Neuronal stem cell (in vitro differentiated cells): ENCODE measurements around the gene PICK1.
A peak's percentile ranks its signal among the peaks of the same experiment; 100 is the strongest.

ENCODE experiments used
- DNase-seq: peaks from one replicate; pipeline ENCODE4 v3.0.0-alpha.2; 2013; ENCODE audit warnings: low spot score
- H2AFZ ChIP-seq: one replicate; pipeline ENCODE4 v1.6.1; 2013; ENCODE audit warnings: mild to moderate bottlenecking, low read length, inconsistent platforms
- H2AK5ac ChIP-seq: 2 replicates; pipeline ENCODE4 v1.6.1; 2013; ENCODE audit warnings: low read depth, mild to moderate bottlenecking, inconsistent platforms, low read length, moderate library complexity, mixed read lengths
- H2BK120ac ChIP-seq: 2 replicates; pipeline ENCODE4 v1.6.1; 2013; ENCODE audit warnings: low read depth, mild to moderate bottlenecking, inconsistent platforms, low read length, moderate library complexity, mixed read lengths
- H2BK12ac ChIP-seq: one replicate; pipeline ENCODE4 v1.6.1; 2013; ENCODE audit warnings: low read length, inconsistent platforms
- H2BK15ac ChIP-seq: 2 replicates; pipeline ENCODE4 v1.6.1; 2013; ENCODE audit warnings: mild to moderate bottlenecking, low read length, inconsistent platforms, mixed read lengths
- H2BK5ac ChIP-seq: one replicate; pipeline ENCODE4 v1.6.1; 2013; ENCODE audit warnings: inconsistent platforms, mild to moderate bottlenecking, low read length, moderate library complexity
- H3K14ac ChIP-seq: one replicate; pipeline ENCODE4 v1.6.1; 2013; ENCODE audit warnings: low read length, inconsistent platforms
- H3K18ac ChIP-seq: 2 replicates; pipeline ENCODE4 v1.6.1; 2013; ENCODE audit warnings: low read length, inconsistent platforms
- H3K23ac ChIP-seq: 2 replicates; pipeline ENCODE4 v1.6.1; 2013; ENCODE audit warnings: low read depth, mild to moderate bottlenecking, mixed read lengths, low read length, inconsistent platforms; ENCODE audit not compliant: poor library complexity
- H3K27ac ChIP-seq: replicated peaks from 3 replicates; pipeline ENCODE4 v1.5.1; 2013; ENCODE audit warnings: low read length, inconsistent platforms
- H3K27me3 ChIP-seq, 3 experiments: 2 replicates each; pipeline ENCODE4 v1.6.1; 2013; ENCODE audit warnings: low read length in 3 of 3, mild to moderate bottlenecking in 2 of 3, inconsistent platforms in 1 of 3, low read depth in 1 of 3, mixed read lengths in 1 of 3, moderate library complexity in 1 of 3; ENCODE audit not compliant: control insufficient read depth in 3 of 3, insufficient read depth in 3 of 3
- H3K36me3 ChIP-seq, 2 donors: replicated peaks in 1 of 2; 2 replicates each; pipeline ENCODE4 v1.6.1; 2013; ENCODE audit warnings: low read length in 2 of 2; ENCODE audit not compliant: control insufficient read depth in 2 of 2, insufficient read depth in 2 of 2
- H3K4ac ChIP-seq: 2 replicates; pipeline ENCODE4 v1.6.1; 2013; ENCODE audit warnings: inconsistent platforms, mild to moderate bottlenecking, low read length, moderate library complexity
- H3K4me1 ChIP-seq, 2 donors: 1 replicate in 1 of 2; 2 replicates in 1 of 2; pipeline ENCODE4 v1.6.1; 2013; ENCODE audit warnings: low read length in 2 of 2, low read depth in 1 of 2; ENCODE audit not compliant: control insufficient read depth in 2 of 2, insufficient read depth in 1 of 2
- H3K4me2 ChIP-seq: one replicate; pipeline ENCODE4 v1.6.1; 2013; ENCODE audit warnings: mild to moderate bottlenecking, low read length, inconsistent platforms; ENCODE audit not compliant: insufficient read depth, poor library complexity, severe bottlenecking
- H3K4me3 ChIP-seq, 2 donors: 2 replicates each; pipeline ENCODE4 v1.5.1; 2013; ENCODE audit warnings: low read length in 2 of 2, mild to moderate bottlenecking in 2 of 2, inconsistent platforms in 1 of 2, moderate library complexity in 1 of 2
- H3K79me1 ChIP-seq: one replicate; pipeline ENCODE4 v1.6.1; 2013; ENCODE audit warnings: low read depth, mild to moderate bottlenecking, inconsistent platforms, low read length, moderate library complexity
- H3K9ac ChIP-seq: one replicate; pipeline ENCODE4 v1.6.1; 2013; ENCODE audit warnings: mild to moderate bottlenecking, low read depth, low read length, inconsistent platforms; ENCODE audit not compliant: poor library complexity
- H3K9me3 ChIP-seq, 2 donors: replicated peaks in 1 of 2; 2 replicates each; pipeline versions ENCODE3 to v1.6.1; 2013; ENCODE audit warnings: low read length in 2 of 2, mild to moderate bottlenecking in 2 of 2, inconsistent platforms in 1 of 2, low read depth in 1 of 2, mixed read lengths in 1 of 2, moderate library complexity in 1 of 2; ENCODE audit not compliant: control insufficient read depth in 2 of 2, insufficient read depth in 1 of 2
- H4K8ac ChIP-seq: one replicate; pipeline ENCODE4 v1.6.1; 2013; ENCODE audit warnings: low read depth, mild to moderate bottlenecking, inconsistent platforms, low read length, moderate library complexity
- H4K91ac ChIP-seq: one replicate; pipeline ENCODE4 v1.6.1; 2013; ENCODE audit warnings: low read length, low read depth, mild to moderate bottlenecking, inconsistent platforms; ENCODE audit not compliant: poor library complexity
- WGBS, 2 donors: extraction: QIAGEN DNeasy Blood & Tissue Kit; methylation state at CpG; one replicate each; pipeline ENCODE4 v1.1.7; 2013; ENCODE audit warnings: missing lambda C conversion rate in 2 of 2, mixed read lengths in 1 of 2; ENCODE audit not compliant: insufficient read length in 2 of 2, insufficient replicate concordance in 1 of 2; ENCODE audit errors: extremely low coverage in 2 of 2; 5-methylcytosine and 5-hydroxymethylcytosine counted together

PICK1 gene

GRCh38 chr22:38014083-38014482, 43.1 kb upstream of the PICK1 start:
- Histone ChIP-seq H2AK5ac (no peak overlapping the region), H3K79me1 (peaks cover 2% of the 10 kb centered on the region), H2BK12ac (no peak overlapping the region), H3K14ac (no peak overlapping the region), H3K4me3 (no peak overlapping the region), H3K27me3 (no peaks in the 10 kb centered on the region), H3K18ac (no peak overlapping the region), H3K9me3 (no peaks in the 10 kb centered on the region), H2BK5ac (no peak overlapping the region), H3K9ac (no peak overlapping the region), H3K4me1 (peaks cover 0 to 21% of the 10 kb centered on the region in 2 donors), H2BK15ac (no peak overlapping the region), H3K36me3 (no peaks in the 10 kb centered on the region), H4K8ac (no peak overlapping the region), H3K4me2 (no peak overlapping the region), H2AFZ (no peak overlapping the region), H3K4ac (no peak overlapping the region), H3K23ac (no peak overlapping the region), H2BK120ac (no peak overlapping the region), H3K27ac (no peak overlapping the region), H4K91ac (no peak overlapping the region)
- DNase-seq = no peak
- no CpG with 5 or more reads among the region's 1 CpG for WGBS, 2 donors

GRCh38 chr22:38016182-38017151, 40.7 kb upstream of the PICK1 start:
- Histone ChIP-seq H3K27me3 (no peaks in the 10 kb centered on the region), H3K4me1 (peaks cover 9 to 29% of the 10 kb centered on the region in 2 donors), H3K27ac (peak overlapping the region; percentile 75), H3K14ac (no peak overlapping the region), H3K36me3 (no peaks in the 10 kb centered on the region), H3K9me3 (no peaks in the 10 kb centered on the region), H2BK5ac (peak overlapping the region; percentile 11), H3K9ac (peak overlapping the region; percentile 54), H3K4ac (peak overlapping the region; percentile 93), H3K18ac (peak overlapping the region; percentile 95), H4K91ac (no peak overlapping the region), H2BK12ac (peak overlapping the region; percentile 77), H4K8ac (no peak overlapping the region), H3K79me1 (peaks cover 2% of the 10 kb centered on the region), H2BK15ac (peak overlapping the region; percentile 99), H3K4me2 (no peak overlapping the region), H2AK5ac (peak overlapping the region; percentile 96), H3K4me3 (no peak overlapping the region), H3K23ac (no peak overlapping the region), H2AFZ (peak overlapping the region; percentile 96), H2BK120ac (peak overlapping the region; percentile 95)
- no CpG with 5 or more reads among the region's 33 CpGs for WGBS, 2 donors
- DNase-seq = peak; percentile 44

GRCh38 chr22:38017272-38017920, 39.8 kb upstream of the PICK1 start:
- H3K14ac ChIP-seq = no peak overlapping the region
- H2BK12ac ChIP-seq = peak overlapping the region; percentile 67
- H3K9ac ChIP-seq = peak overlapping the region; percentile 66
- H3K36me3 ChIP-seq = no peaks in the 10 kb centered on the region
- H2AK5ac ChIP-seq = peak overlapping the region; percentile 96
- H2BK15ac ChIP-seq = peak overlapping the region; percentile 99
- H2BK5ac ChIP-seq = peak overlapping the region; percentile 11
- no peak overlapping the region for H3K4me3 ChIP-seq
- no CpG with 5 or more reads among the region's 7 CpGs for WGBS, 2 donors
- no peak overlapping the region for H3K4me2 ChIP-seq
- H2AFZ ChIP-seq = peak overlapping the region; percentile 96
- DNase-seq = no peak
- H3K9me3 ChIP-seq = no peaks in the 10 kb centered on the region
- peak overlapping the region; percentile 93 for H3K4ac ChIP-seq
- peak overlapping the region; percentile 0 for H4K91ac ChIP-seq
- H3K27me3 ChIP-seq = no peaks in the 10 kb centered on the region
- peak overlapping the region; percentile 95 for H3K18ac ChIP-seq
- H2BK120ac ChIP-seq = peak overlapping the region; percentile 95
- H3K23ac ChIP-seq = peak overlapping the region; percentile 28
- H4K8ac ChIP-seq = peak overlapping the region; percentile 87
- H3K27ac ChIP-seq = peak overlapping the region; percentile 75
- H3K79me1 ChIP-seq = peaks cover 2% of the 10 kb centered on the region
- peaks cover 11 to 29% of the 10 kb centered on the region in 2 donors for H3K4me1 ChIP-seq
